H4 (cell line): ENCODE data around the gene PLCL1. TPM values are rescaled to one million over a fixed set of nuclear protein-coding genes. Genes with fewer than 3 reads are reported as not detected.

Experiments used
- DNase-seq: peaks from one replicate; pipeline ENCODE4 v3.0.0-alpha.2; 2015; ENCODE audit warnings: low spot score
- total RNA-seq: library from RNA; depleted of rRNA; stranded (reverse); fragments of >200 nt; shearing (Covaris generic); gene quantifications from 2 replicates; pipeline ENCODE4 v1.2.3, GENCODE V29; 2014

Gene PLCL1
- total RNA-seq, 1 experiment from 2014 or later: 0.19 TPM

DNA sequence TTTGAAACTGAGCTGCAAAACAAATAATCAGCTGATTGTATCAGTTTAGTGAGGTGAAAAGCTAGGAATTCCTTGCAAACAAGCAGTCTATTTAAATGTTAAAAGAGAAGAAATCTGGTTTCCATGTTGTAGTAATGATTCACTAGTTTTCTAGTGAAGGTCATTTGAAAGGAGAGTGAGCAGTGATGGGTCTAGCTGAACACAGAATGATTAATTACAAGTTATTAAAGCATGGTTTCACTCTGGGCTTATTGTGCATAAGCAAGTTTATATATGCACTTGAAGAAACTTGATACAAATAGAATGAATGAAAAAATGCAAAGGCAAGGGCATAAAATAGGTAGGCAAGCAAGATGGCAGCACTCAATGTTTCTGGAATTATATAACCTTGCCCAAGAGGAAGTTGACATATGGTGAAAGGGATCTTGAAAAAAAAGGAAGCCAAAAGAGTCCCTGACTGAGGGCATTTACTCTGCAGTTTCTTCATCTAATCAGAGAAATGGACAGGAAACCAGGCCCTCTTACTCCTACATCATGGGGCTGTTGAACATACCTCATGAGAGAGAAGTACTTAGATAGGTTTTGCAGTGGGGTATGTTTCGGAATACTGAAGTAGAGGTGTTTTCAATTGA lies 53.2 kb downstream of the PLCL1 start:
- no peak for DNase-seq

DNA sequence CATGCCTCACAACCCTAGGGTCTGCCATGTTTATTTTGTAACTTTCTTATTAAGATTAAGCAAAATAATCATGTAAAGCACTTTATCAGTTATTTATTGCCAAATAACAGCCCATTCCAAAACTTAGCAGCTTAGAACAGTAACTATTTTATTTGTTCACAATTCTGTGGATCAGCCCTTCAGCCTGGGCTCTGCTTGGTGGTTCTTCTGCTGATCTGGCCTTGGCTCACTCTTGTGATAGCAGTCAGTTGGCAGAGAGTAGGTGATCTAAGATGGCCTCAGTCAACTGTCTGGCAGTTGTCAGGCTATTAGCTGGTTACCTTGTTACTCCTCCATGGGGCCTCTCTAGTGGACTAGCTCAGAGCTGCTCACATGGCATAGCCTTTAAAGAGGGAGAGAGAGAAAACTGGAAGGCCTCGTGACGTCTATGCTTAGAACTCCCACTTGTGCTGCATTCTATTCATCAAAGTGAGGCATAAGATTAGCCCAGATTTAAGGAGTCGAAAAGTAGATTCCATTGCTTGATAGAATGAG lies 54.3 kb downstream of the PLCL1 start:
- DNase-seq: no peak

DNA sequence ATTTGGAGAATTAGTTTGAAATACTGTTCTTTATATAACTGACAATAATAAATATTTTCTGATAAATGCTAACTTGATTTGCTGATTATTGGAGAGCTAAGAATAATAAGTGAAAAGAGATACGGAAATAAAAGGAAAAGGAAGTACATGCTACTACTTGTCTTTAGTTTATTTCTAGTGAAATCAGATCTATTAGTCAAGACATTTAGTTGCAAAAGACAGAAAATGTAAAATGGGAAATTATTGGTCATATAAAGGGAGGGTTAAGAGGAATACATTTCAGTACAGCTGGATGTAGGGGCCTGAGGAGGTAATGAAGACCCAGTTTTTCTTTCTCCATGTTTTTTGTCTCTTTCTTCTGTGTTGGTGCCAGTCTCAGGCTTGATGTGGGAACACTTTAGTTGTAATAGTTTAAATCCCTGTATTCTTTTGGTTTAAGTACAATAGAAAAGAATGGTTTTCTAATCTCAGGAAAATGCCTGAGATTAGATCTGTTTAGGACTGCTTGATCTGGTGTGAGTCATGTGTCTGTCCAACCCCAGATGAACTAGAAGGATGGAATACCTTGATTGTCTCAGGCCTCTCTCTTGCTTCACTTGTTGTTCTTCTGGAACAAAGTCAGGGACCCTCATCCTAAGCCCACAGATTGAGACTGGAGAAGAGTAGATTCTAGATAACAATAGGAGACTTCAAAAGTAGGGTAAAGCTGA lies 58.0 kb downstream of the PLCL1 start:
- no peak for DNase-seq

DNA sequence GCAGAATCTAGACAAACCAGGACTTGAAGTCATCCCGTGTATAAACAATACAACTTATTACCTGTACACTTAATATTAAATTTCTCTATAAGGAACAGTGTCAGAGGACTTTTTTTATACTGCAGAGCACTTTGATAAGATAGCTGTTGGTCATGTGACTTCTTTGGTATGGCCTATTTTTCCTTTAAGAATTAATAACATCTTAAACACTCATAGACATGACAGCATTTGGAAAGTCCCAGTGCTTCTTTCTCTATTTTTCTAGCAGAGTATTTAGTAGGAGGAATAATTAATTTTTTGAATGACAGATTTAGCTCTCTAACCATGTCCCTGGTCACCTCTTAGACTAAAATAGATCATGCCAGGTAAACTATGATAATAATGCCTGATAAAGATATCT lies 59.4 kb downstream of the PLCL1 start:
- no peak for DNase-seq

DNA sequence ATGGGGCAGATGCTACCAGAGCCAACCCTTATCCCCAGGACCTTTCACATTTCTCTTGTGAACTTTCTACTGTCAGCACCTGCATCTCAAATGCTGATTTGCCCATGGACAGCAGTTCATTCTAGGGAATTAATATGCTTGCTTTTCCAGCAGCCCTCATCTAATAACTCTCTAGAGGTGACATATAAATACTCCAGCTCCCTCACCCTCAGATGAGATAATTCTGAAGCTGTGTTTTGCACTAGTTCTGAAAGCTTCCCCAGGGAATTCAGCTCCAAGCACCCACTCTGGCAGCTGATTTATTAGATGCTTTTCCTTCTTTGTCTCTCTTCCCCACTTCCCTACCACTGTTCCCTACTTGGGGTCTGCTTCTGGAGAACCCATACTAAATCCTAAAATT lies 62.1 kb downstream of the PLCL1 start:
- DNase-seq: no peak

DNA sequence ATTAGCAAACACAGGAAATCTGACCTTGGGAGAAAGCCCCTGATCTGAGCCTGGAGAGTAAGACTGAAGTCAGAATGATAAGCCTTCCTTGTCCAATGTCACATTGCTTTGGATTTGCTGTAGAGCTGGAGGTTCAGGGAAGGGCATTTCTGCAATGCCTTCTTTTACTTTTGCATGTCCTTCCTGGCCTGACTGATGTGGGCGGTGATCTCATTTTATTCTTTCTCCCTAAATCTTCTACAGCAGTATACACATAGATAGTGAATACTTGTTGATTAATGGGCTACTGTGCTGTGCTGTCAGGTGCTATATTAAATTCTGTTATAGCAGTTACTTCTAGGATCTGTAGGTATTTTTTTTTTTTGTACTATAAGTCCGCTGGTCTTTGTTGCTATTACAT lies 62.6 kb downstream of the PLCL1 start:
- no peak for DNase-seq

DNA sequence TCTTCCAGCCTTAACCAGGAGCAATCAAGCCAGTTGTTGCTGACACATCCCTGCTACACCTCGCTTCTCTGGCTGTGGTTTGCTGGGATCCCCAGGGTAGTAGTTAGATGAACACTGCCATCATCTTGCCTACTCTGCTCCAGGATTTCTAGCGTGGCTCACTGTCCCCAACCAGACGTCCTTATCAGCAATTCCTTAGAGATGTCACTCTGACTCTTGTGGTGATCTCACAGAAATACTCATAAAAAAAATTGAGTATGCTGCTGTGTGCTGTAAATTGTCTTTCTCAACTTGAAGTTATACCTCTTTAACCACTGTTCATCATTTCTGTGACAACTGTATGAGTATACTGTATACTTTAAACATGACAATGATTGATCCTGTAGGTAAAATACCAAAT lies 63.2 kb downstream of the PLCL1 start:
- no peak for DNase-seq

DNA sequence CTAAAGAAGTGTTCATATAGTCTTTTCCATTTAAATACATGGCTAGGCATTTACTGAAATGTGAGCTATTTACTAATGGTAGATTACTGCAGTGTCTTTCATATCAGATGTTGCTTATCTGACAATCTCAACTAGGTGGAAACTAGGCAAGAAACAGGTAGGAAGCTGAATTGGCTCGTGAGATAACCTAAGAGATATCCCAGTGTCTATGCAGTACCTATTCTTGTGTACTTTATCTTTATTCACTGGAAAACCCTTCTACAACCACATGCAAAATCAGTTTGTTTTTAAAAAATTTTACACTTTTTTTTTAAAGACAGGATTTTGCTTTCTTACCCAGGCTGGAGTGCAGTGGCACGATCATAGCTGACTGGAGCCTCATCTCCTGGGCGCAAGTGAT lies 63.8 kb downstream of the PLCL1 start:
- no peak for DNase-seq

DNA sequence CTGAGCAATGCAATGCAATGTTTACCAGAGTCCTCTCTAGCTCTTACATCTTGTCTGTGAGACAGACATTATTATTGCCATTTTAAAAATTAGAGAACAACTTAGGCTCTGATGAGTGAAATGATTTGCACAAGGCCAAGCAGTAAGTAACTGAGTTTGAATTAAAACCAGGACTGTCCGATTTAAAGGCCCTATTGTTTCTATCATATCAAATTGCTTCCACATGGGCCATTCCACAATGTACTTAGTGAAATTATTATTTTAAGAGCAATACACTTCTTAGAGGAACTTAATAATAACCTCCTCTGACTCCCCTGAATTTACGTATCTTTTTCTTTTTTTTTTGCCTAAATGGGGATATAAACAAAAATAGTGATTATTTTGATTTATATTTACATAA lies 64.6 kb downstream of the PLCL1 start:
- no peak for DNase-seq

DNA sequence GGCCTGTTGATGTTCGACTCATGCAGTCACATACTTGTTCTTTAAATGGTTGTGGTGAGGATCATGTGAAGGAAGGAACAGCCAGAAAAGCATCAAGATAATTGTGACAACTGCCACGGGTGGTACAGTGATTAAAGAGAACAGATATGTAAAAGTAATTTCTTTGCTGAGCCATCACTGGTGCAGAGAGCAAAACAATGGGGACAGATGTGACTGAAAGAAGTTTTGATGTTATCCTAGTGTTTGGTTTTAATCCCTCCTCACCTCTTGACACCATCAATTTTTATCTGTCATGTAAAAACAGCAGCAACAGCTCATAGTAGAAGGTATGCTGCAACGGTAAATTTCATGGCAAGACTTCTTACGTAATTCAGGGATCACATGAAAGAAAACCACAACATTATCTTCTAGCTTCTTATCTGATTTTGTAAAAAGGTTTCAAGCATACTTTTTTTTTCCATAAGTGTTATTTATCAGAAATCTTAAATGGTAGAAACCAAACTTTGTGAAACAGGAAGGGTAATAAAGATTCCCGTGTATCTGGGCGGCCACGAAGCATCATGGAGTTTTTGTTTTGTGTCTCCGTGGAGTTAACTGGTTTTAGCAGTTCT lies 65.2 kb downstream of the PLCL1 start:
- no peak for DNase-seq

DNA sequence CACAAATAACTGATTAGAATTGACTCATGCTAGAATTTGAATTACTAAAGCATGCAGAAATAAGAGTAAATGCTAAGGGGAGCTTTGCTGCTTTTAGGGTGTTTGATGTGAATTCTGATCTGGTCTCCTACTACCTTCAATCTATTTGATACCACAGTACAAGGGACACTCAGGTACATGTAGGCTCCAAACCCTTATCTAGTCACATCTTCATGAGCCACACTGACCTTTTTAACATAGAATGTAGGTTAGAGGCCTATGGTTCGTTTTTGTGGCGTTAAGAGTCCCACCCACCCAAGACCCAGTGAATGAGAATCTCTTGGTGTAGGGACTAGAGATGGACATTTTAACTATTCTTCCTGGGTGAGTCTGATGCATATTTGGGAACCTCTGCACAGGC lies 65.7 kb downstream of the PLCL1 start:
- no peak for DNase-seq

DNA sequence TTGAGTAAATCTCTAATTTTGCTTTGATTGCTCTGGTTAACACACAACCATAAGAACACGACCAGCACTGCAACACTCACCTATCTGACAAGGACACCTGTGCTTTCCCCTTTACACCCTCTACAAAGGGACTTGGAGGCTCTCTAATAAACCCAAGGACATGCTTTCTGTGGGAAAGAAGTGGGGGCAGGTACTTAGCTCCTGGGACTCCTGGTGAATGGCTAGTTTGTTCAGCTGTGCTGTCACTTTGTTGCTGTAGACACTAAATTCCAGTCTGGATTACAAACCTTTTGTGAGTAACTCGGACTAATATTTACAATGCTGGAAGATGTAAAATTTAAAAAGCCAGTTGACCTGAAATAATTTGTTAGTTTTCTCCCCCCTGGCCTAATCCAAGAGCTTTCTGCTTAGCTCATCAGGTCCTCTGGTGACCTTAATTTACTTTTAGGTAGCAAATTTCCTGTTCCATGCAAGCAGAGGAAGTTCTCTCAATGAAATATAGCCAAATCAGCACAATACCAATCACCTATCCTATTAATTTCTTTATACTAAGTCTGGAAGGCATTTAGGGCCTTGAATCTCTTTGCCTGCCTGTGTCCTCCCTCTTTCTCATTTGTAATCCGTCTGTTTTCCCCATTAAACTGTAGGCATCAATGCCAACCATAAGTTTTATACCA lies 67.5 kb downstream of the PLCL1 start:
- DNase-seq: no peak

DNA sequence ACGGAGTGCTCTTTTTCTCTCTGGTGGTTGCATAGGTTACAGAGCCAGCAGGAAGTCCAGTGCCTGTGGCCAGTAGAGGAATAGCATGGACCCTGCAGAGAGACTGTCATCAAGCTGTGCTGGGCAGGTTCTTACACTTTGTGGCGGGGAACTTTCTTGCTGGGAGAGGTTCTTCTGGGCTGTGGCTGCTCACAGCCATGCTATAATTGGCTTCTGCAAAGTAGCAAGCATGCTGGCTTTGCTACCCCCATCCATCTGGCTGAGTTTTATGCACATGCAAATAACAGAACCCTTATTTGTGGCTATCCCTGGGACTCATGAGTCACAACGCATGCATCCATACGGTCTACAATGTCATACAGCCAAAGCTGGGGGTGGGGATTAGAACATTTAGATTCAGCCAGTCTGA lies 68.9 kb downstream of the PLCL1 start:
- DNase-seq: peak; percentile 44

DNA sequence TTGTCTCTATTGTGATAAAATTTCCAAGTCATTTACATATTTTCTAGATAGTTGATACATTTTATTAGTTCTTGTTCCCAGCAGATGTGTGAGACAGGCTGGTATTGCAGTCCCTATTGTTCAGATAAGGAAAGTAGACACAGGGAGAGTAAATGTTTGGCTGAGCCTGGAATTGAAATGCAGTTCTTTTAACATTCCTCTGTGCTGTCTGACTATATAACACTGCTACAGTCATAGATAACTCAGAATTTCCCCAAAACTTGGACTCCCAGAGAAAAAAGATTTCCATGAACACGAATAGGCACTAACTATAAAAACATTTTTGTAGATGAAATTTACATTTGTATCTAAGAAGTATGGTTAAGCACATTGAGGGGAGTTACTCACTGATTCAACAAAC lies 71.4 kb downstream of the PLCL1 start:
- DNase-seq: no peak

DNA sequence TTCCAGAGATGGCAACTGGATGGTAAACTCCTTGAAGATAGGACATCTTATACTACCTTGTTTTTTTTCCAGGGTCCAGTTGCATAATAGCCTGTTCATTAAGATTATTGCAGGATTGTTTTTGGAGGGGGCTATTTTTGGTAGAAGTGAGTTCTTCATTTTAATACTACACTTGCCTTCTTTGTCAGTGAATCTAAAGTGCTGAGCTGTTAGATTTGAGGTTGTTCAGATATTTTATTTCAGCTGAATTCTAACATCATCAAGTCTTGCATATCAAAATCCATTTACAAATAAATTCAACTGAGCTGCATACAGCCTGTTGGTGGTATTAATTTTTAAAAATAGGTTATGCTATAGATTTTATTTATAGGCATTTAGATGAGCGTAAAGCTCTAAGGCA lies 72.1 kb downstream of the PLCL1 start:
- DNase-seq: no peak

DNA sequence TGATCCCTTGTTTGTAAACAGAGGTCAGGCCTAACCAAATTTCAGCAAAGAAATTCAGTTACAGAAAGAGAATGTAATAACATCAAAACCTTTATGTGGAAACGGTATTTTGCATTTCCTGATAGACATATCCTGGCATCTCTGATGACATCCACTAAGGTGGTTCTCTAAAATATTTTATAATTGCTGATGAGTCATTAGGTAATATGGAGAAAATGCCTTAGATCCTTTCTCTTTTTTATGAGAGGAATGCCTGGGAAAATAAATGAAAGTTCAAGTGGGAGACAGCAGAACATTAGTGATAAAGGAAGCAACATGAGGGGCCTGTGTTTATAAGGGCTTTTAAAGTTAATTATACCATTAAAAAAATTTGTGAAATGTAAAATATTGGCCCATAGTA lies 72.6 kb downstream of the PLCL1 start:
- DNase-seq: no peak

DNA sequence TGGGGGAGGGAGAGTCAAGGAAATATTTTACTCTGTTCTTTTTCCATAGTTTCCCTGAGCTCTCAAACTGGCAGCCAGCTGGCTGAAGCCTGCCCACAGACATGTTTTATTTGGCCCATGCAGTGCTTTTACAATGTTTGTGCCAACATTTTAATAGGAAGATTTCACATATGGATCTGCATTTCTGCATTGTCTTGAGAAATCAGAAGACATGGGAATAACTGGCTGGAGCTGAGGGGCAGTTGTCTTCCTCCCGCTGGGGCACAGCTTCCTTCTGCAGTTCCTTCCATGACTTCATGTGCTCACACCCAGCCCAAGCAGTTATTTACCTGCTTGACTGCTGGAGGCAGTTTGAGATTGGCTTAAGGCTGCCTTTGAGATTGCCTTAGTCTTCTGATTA lies 74.4 kb downstream of the PLCL1 start:
- no peak for DNase-seq

DNA sequence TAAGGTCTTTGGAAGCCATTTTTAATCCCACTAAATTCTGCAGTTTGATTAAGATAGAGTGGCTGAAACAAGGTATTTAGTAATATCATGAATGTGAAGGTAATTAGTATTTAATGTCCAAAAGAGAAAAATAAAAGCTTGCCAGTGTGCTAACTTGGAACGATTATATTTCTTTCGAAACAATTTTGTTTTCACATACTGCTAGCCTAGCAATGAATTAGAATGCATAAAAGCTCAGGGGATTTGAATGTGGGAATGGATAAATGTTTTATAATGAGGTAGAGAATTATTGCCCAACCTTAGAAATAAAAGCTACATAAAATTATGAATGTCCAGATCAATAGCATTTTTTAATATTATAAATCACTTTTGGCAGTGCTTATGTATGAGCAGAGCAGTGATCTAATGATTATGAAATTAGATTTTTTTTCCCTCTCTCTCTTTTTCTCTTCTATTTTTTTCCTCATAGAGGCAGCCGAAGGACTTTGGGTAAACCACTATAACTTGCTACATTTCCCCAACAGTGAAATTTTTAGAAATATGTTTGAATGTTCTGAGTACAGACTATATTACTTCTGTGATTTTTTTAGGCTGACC lies 75.5 kb downstream of the PLCL1 start:
- no peak for DNase-seq

DNA sequence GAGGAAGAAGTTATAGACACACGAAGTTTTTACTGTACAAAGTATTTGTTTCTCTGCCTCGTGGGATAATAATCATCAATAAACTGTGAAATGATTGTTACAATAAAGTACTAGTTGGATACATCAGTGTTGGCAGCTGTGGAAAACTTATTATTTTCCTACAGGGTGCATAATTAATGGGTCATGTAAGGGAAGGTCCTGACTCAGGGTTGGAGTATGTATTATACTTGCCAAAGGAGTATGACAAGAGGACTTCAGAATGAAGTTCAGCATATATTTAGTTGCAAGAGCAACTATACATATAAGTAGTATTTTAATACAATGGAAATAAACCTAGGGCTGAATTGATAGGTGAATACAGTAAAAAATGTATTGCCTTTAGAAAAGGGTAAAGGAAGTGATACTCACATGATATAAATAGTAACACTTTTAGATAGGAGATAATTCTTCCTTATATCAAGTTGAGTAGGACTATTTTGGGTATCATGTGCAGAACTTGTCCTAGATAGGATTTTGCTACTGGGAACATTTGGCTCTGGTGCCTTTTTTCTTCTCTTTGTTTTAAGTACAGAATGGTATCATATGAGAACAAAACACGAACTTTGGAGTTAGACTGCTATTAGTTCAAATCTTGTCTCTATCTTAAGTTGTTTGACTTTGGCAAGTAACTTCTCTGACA lies 79.1 kb downstream of the PLCL1 start:
- no peak for DNase-seq

DNA sequence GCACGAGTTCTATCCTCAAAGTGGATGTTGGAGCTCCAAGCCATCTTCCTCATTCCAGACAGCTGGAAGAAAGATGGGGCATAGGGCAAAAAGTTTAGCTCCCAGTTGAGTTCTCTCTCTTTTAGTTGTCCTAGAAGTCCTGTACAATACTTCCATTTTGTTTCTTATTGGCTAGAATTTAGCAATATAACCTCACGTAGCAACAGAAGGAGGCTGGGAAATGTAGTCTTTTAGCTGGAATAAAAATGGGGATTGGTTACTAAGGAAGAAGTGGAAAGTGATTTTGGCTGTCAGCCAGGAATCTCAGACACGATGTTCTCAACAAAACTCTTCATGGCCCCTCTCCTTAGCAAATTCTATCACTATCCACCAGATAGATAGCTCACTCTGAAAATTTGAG lies 79.9 kb downstream of the PLCL1 start:
- no peak for DNase-seq

DNA sequence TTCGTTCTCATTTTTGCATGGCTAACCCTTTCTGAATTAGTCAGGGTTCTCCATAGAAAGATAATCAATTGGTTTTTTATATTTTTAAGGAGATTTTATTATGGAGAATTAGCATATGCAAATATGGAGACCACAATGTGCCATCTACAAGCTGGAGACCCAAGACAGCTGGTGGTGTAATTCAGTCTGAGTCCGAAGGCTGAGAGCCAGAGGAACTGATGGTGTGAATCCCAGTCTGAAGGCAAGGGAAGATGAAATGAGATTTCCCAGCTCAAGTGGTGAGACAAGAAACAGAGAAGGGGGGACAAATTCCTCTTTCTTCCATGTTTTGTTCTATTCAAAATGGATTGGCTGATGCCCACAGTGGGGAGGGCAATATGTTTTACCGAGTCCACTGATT lies 80.7 kb downstream of the PLCL1 start:
- no peak for DNase-seq

DNA sequence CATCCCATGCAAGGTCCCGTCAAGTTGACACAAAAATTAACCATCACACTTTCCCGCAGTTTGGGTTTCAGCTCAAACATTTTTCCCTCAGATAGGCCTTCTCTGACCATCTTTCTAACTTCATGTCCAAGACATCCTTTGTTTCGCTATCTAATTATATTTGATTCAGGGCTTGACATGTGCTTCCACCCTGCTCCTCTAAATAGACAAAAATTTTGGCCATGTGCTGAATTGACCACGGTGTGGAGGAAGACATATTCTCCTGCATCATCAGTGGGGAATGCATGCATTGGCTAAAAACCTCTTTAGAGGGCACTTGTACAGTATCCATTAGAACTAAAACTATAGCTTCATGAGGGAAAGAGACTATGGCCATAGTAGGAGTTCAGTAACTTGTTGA lies 81.2 kb downstream of the PLCL1 start:
- no peak for DNase-seq
